ENCODE results near the gene IPO13. TPM values are rescaled to one million over a fixed set of nuclear protein-coding genes. Genes with fewer than 3 reads are reported as not detected.

IPO13 gene
- total and polyA plus RNA-seq, 10 of the 15 experiments (the other 5 are each of a cell fraction or from before 2014, with no cell fraction given) = 7.1 to 26.6 (median 15.9) TPM

DNA sequence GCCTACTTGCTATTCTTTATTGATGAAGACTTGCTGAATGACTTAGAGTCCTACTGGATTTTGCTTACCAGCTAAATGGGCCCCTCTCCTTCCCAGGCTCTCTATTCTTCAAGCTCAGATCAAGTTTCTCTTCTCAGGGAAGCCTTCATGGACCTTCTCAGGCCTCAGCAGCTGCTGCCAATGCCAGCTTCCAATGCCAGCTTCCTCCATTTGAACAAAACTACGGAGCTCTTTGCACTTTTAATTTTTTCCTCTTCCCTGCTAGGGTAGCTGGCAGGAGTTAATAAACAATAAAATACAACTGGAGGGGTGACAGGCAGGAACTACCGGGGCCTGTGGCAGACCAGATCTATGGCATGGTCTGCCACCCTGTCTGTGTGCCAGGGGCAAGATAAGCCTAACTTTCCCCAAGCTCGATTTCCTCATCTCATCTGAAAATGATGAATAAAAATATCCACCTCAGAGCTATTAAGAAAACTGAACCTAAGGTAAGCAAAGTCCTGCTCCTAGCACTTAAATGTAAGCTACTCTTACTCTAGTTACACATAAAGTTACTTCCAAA lies 995 bp upstream of the IPO13 start (continued):
- TF ChIP-seq, protein P1, sequence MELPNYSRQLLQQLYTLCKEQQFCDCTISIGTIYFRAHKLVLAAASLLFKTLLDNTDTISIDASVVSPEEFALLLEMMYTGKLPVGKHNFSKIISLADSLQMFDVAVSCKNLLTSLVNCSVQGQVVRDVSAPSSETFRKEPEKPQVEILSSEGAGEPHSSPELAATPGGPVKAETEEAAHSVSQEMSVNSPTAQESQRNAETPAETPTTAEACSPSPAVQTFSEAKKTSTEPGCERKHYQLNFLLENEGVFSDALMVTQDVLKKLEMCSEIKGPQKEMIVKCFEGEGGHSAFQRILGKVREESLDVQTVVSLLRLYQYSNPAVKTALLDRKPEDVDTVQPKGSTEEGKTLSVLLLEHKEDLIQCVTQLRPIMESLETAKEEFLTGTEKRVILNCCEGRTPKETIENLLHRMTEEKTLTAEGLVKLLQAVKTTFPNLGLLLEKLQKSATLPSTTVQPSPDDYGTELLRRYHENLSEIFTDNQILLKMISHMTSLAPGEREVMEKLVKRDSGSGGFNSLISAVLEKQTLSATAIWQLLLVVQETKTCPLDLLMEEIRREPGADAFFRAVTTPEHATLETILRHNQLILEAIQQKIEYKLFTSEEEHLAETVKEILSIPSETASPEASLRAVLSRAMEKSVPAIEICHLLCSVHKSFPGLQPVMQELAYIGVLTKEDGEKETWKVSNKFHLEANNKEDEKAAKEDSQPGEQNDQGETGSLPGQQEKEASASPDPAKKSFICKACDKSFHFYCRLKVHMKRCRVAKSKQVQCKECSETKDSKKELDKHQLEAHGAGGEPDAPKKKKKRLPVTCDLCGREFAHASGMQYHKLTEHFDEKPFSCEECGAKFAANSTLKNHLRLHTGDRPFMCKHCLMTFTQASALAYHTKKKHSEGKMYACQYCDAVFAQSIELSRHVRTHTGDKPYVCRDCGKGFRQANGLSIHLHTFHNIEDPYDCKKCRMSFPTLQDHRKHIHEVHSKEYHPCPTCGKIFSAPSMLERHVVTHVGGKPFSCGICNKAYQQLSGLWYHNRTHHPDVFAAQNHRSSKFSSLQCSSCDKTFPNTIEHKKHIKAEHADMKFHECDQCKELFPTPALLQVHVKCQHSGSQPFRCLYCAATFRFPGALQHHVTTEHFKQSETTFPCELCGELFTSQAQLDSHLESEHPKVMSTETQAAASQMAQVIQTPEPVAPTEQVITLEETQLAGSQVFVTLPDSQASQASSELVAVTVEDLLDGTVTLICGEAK (IDR thresholded peaks at IDR 0.05; ENCODE audit: borderline replicate concordance) = no peak
- TF ChIP-seq TCF12 (IDR thresholded peaks at IDR 0.05; ENCODE audit: low read depth, low read length) (no peak), NFXL1 (IDR thresholded peaks at IDR 0.05; ENCODE audit: borderline replicate concordance) (no peak), ZNF274 (IDR thresholded peaks at IDR 0.05; ENCODE audit: insufficient read depth, insufficient read length) (no peak)
- TF ChIP-seq, protein P2, sequence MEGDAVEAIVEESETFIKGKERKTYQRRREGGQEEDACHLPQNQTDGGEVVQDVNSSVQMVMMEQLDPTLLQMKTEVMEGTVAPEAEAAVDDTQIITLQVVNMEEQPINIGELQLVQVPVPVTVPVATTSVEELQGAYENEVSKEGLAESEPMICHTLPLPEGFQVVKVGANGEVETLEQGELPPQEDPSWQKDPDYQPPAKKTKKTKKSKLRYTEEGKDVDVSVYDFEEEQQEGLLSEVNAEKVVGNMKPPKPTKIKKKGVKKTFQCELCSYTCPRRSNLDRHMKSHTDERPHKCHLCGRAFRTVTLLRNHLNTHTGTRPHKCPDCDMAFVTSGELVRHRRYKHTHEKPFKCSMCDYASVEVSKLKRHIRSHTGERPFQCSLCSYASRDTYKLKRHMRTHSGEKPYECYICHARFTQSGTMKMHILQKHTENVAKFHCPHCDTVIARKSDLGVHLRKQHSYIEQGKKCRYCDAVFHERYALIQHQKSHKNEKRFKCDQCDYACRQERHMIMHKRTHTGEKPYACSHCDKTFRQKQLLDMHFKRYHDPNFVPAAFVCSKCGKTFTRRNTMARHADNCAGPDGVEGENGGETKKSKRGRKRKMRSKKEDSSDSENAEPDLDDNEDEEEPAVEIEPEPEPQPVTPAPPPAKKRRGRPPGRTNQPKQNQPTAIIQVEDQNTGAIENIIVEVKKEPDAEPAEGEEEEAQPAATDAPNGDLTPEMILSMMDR (IDR thresholded peaks at IDR 0.05 in 2 of 3, conservative IDR thresholded peaks at IDR 0.05 in 1 of 3; ENCODE audit: control insufficient read depth in 2 of 3, extremely low read depth in 1 of 3, insufficient read depth in 1 of 3, low read depth in 3 of 3, low read length in 3 of 3) = no peak

Measured in GM12878 (cell line).